Neural progenitor cell (in vitro differentiated cells): Measurements from ENCODE around the gene CENPP. TPM values are rescaled to one million over a fixed set of nuclear protein-coding genes. Genes with fewer than 3 reads are reported as not detected.

Experiments
- DNase-seq: peaks from one replicate; pipeline ENCODE4 v3.0.0-alpha.2; 2016; ENCODE audit warnings: low spot score
- H2AFZ ChIP-seq: fragments of 200-600 bp; sonication (generic); replicated peaks from 2 replicates; pipeline ENCODE4 v1.6.1; 2016; ENCODE audit warnings: antibody characterized with exemption
- H3F3A ChIP-seq: fragments of 200-600 bp; sonication (generic); 2 replicates; pipeline ENCODE4 v1.6.1; 2016; ENCODE audit warnings: antibody characterized with exemption, low read depth
- H3K27ac ChIP-seq: fragments of 200-600 bp; sonication (generic); 2 replicates; pipeline ENCODE4 v1.5.1; 2016; ENCODE audit warnings: mild to moderate bottlenecking
- H3K27me3 ChIP-seq: fragments of 200-600 bp; sonication (generic); 2 replicates; pipeline ENCODE4 v1.6.1; 2016; ENCODE audit warnings: mild to moderate bottlenecking, moderate library complexity
- H3K36me3 ChIP-seq: fragments of 200-600 bp; sonication (generic); 2 replicates; pipeline ENCODE4 v1.5.1; 2016
- H3K4me1 ChIP-seq: fragments of 200-600 bp; sonication (generic); 2 replicates; pipeline ENCODE4 v1.6.1; 2016; ENCODE audit warnings: mixed run types
- H3K4me2 ChIP-seq: fragments of 200-600 bp; sonication (generic); 2 replicates; pipeline ENCODE4 v1.6.1; 2016
- H3K4me3 ChIP-seq: fragments of 200-600 bp; sonication (generic); 2 replicates; pipeline ENCODE4 v1.5.1; 2016
- H3K79me2 ChIP-seq: fragments of 200-600 bp; sonication (generic); 2 replicates; pipeline ENCODE4 v1.6.1; 2016; ENCODE audit warnings: low read depth
- H3K9ac ChIP-seq: fragments of 200-600 bp; sonication (generic); 2 replicates; pipeline ENCODE4 v1.6.1; 2016
- H3K9me3 ChIP-seq: fragments of 200-600 bp; sonication (generic); 2 replicates; pipeline ENCODE4 v1.5.1; 2016; ENCODE audit warnings: low read depth
- H4K20me1 ChIP-seq: fragments of 200-600 bp; sonication (generic); 2 replicates; pipeline ENCODE4 v1.6.1; 2016; ENCODE audit warnings: low read depth
- H3K27ac Mint-ChIP-seq: 3 replicates; pipeline ENCODE4 v1.8.0; 2021; ENCODE audit warnings: mixed read lengths
- H3K27me3 Mint-ChIP-seq: 2 replicates; pipeline ENCODE4 v1.8.0; 2022; ENCODE audit warnings: low read depth, mild to moderate bottlenecking, inconsistent platforms, moderate library complexity, mixed read lengths; ENCODE audit not compliant: insufficient read depth
- H3K36me3 Mint-ChIP-seq: 3 replicates; pipeline ENCODE4 v1.8.0; 2021; ENCODE audit warnings: mixed read lengths
- H3K4me1 Mint-ChIP-seq: 3 replicates; pipeline ENCODE4 v1.8.0; 2021; ENCODE audit warnings: mixed read lengths
- H3K4me3 Mint-ChIP-seq: 3 replicates; pipeline ENCODE4 v1.8.0; 2021; ENCODE audit warnings: mild to moderate bottlenecking, moderate library complexity, mixed read lengths
- H3K9me3 Mint-ChIP-seq: 3 replicates; pipeline ENCODE4 v1.8.0; 2020; ENCODE audit warnings: mixed read lengths
- EZH2 ChIP-seq: fragments of 200-600 bp; sonication (generic); IDR thresholded peaks from 2 replicates; pipeline ENCODE4 v1.6.1; 2017; ENCODE audit warnings: antibody characterized with exemption, mild to moderate bottlenecking, moderate library complexity
- EZH2phosphoT487 ChIP-seq: fragments of 200-600 bp; sonication (generic); IDR thresholded peaks from 2 replicates; pipeline ENCODE4 v1.6.1; 2017; ENCODE audit warnings: antibody characterized with exemption
- total RNA-seq: library from RNA; depleted of rRNA; stranded (reverse); fragments of >200 nt; gene quantifications from 2 replicates; pipeline ENCODE4 v1.2.3, GENCODE V29; 2015; ENCODE audit warnings: low replicate concordance
- TF ChIP-seq, protein P1 (sequence below): fragments of 200-600 bp; sonication (generic); IDR thresholded peaks from 2 replicates; pipeline ENCODE4 v1.5.1; 2017; ENCODE audit warnings: antibody characterized with exemption, mild to moderate bottlenecking

The CENPP gene
- total RNA-seq, 1 donor from 2014 or later: 10.7 TPM

DNA sequence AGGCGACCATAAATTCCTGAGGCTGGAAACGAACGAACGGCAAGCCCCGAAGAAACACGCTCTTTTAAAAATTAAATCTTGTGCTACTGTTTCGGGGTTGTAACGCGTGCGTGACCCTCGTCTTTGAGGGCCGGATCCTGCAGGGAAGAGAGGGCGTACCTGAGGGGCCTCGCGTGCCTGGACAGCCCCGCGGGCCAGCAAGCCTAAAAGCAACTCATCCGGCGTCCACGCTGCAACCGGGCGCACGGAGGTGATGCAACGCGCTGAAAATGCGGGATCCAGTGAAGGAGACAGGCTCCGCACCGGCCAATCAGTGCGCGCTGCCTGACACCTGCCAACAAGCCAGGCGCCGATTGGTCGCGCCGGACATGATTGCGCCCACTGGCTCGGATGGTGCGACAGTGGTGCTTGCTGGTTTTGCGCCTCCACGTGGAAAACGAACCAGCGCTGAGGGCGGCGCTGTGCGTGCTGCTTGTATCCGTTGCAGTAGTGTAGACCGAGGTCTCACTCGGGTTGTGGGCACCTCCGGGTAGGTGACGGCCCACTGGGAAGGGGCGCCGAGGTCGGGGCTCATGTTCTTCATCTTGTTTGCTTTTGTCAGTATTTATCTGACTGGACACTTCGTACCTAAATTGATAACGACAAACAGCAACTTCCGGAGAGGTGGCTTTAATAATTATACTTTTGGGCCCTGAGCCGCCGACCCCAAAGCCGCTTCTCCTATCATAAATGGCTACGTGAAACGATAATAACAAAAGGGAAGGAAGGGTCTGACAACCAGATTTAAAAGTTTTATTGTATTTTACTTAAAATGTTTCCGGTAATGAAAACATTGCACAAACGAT is 32.1 kb upstream of the CENPP start, which contains the start of gene IARS1:
Gene IARS1 (minus strand): TSS at position 246 of the 845 bp plus-strand sequence. CDS start 4,278 bp downstream, outside the sequence.
- Histone ChIP-seq H3K27ac (peak within 1 kb of the TSS; percentile 35), H3F3A (peaks cover 17% of the 10 kb centered on the region), H3K4me2 (peak within 1 kb of the TSS; percentile 99), H3K36me3 (no peaks in the 10 kb centered on the region), H2AFZ (peak within 1 kb of the TSS; percentile 97), H3K4me1 (peaks cover 14% of the 10 kb centered on the region), H3K9ac (peak within 1 kb of the TSS; percentile 89), H3K9me3 (no peaks in the 10 kb centered on the region), H3K27me3 (no peaks in the 10 kb centered on the region), H3K4me3 (peak within 1 kb of the TSS; percentile 88), H4K20me1 (no peaks in the 10 kb centered on the region), H3K79me2 (peaks cover 55% of the 10 kb centered on the region)
- Mint-ChIP-seq H3K4me3 (peak within 1 kb of the TSS; percentile 99), H3K9me3 (no peaks in the 10 kb centered on the region), H3K27ac (peak within 1 kb of the TSS; percentile 98), H3K4me1 (peaks cover 23% of the 10 kb centered on the region), H3K36me3 (peaks cover 21% of the 10 kb centered on the region), H3K27me3 (peaks cover 2% of the 10 kb centered on the region)
- TF ChIP-seq, protein P1, sequence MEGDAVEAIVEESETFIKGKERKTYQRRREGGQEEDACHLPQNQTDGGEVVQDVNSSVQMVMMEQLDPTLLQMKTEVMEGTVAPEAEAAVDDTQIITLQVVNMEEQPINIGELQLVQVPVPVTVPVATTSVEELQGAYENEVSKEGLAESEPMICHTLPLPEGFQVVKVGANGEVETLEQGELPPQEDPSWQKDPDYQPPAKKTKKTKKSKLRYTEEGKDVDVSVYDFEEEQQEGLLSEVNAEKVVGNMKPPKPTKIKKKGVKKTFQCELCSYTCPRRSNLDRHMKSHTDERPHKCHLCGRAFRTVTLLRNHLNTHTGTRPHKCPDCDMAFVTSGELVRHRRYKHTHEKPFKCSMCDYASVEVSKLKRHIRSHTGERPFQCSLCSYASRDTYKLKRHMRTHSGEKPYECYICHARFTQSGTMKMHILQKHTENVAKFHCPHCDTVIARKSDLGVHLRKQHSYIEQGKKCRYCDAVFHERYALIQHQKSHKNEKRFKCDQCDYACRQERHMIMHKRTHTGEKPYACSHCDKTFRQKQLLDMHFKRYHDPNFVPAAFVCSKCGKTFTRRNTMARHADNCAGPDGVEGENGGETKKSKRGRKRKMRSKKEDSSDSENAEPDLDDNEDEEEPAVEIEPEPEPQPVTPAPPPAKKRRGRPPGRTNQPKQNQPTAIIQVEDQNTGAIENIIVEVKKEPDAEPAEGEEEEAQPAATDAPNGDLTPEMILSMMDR: peak; percentile 43
- TF ChIP-seq EZH2: no peak
- peak; percentile 97 for DNase-seq

DNA sequence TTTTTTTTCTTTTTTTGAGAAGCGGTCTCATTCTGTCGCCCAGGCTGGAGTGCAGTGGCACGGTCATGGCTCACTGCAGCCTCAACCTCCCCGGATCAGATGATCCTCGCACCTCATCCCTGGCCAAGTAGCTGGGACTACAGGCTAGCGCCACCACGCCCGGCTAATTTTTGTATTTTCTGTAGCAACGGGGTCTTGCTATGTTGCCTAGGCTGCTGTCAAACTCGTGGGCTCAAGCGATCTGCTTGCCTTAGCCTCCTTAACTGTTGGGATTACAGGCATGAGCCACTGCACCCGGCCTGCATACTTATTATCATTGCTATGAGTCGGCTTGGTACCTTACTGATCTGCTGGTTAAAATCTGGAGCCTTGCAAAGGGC is 31.5 kb upstream of the CENPP start:
- Histone ChIP-seq H3K9me3 (no peaks in the 10 kb centered on the region), H3K4me1 (peaks cover 14% of the 10 kb centered on the region), H4K20me1 (no peaks in the 10 kb centered on the region), H2AFZ (peak overlapping the region; percentile 97), H3K9ac (peak overlapping the region; percentile 53), H3K27ac (no peak overlapping the region), H3F3A (peaks cover 17% of the 10 kb centered on the region), H3K4me2 (peak overlapping the region; percentile 81), H3K36me3 (no peaks in the 10 kb centered on the region), H3K4me3 (peak overlapping the region; percentile 88), H3K27me3 (no peaks in the 10 kb centered on the region), H3K79me2 (peaks cover 50% of the 10 kb centered on the region)
- DNase-seq: peak; percentile 25
- Mint-ChIP-seq H3K27ac (peak overlapping the region; percentile 86), H3K27me3 (peaks cover 2% of the 10 kb centered on the region), H3K4me1 (peaks cover 23% of the 10 kb centered on the region), H3K4me3 (peak overlapping the region; percentile 99), H3K9me3 (no peaks in the 10 kb centered on the region), H3K36me3 (peaks cover 21% of the 10 kb centered on the region)
- TF ChIP-seq EZH2phosphoT487: no peak
- TF ChIP-seq EZH2: no peak
- TF ChIP-seq, protein P1: no peak

DNA sequence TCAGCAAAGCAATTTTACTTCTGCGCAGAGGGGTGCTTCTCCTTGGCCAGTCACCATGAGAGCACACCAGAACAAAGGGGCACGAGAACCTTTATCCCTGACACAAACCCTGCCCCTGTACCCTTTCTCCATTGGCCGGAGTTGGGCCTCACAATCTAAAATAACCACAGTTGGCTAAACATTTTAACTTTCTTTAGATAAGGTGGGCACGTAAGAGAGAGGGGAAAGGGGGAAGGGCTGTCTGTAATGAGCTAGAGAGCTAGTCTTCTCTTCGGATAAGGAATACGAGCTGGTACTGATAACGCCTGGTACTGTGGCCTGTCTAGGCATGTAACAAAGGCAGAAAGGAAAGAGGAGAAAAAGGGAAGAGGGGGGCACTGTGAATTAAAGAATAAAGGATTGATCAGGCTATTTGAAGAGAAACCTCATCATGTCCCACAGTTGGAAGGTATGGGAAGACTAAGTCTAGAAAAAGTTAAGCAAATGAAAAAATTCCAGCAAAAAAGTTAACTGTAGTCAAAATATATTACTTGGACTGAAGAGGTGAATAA is 30.4 kb upstream of the CENPP start:
- Histone ChIP-seq H3F3A (peaks cover 17% of the 10 kb centered on the region), H3K79me2 (peaks cover 40% of the 10 kb centered on the region), H3K27me3 (no peaks in the 10 kb centered on the region), H3K9ac (no peak overlapping the region), H4K20me1 (no peaks in the 10 kb centered on the region), H3K4me1 (peaks cover 14% of the 10 kb centered on the region), H3K4me2 (no peak overlapping the region), H3K36me3 (peaks cover 3% of the 10 kb centered on the region), H2AFZ (no peak overlapping the region), H3K9me3 (no peaks in the 10 kb centered on the region), H3K27ac (no peak overlapping the region), H3K4me3 (no peak overlapping the region)
- no peaks in the 10 kb centered on the region for H3K9me3 Mint-ChIP-seq
- H3K27me3 Mint-ChIP-seq: peaks cover 2% of the 10 kb centered on the region
- no peak for DNase-seq
- peaks cover 14% of the 10 kb centered on the region for H3K36me3 Mint-ChIP-seq
- no peak overlapping the region for H3K27ac Mint-ChIP-seq
- H3K4me3 Mint-ChIP-seq: peak overlapping the region; percentile 3
- no peak for TF ChIP-seq EZH2
- TF ChIP-seq, protein P1: no peak
- no peak for TF ChIP-seq EZH2phosphoT487
- H3K4me1 Mint-ChIP-seq: peaks cover 23% of the 10 kb centered on the region
